K562 (cell line): ENCODE results near the gene SULT6B1. TPM values are rescaled to one million over a fixed set of nuclear protein-coding genes. Genes with fewer than 3 reads are reported as not detected.
A peak's percentile ranks its signal among the peaks of the same experiment; 100 is the strongest.

ENCODE experiments used
- BMI1 ChIP-seq: fragments of 150-350 bp; IDR thresholded peaks from 2 replicates; pipeline ENCODE4 v1.6.1; 2014; ENCODE audit warnings: low read length
- CHCHD3 ChIP-seq: fragments of 250-450 bp; sonication (Bioruptor Pico); IDR thresholded peaks from 2 replicates; pipeline ENCODE4 v2.1.2; 2022; ENCODE audit warnings: mild to moderate bottlenecking
- CREB3L1 ChIP-seq: fragments of 450-650 bp; IDR thresholded peaks from 2 replicates; pipeline ENCODE4 v1.6.1; 2014; ENCODE audit warnings: low read depth, mild to moderate bottlenecking, moderate library complexity, borderline replicate concordance
- DACH1 ChIP-seq: fragments of 450-650 bp; IDR thresholded peaks from 2 replicates; pipeline ENCODE4 v1.6.1; 2018; ENCODE audit not compliant: partially characterized antibody
- DPF2 ChIP-seq: fragments of 450-650 bp; IDR thresholded peaks from 2 replicates; pipeline ENCODE4 v1.6.1; 2016
- E2F5 ChIP-seq: sonication (generic); formaldehyde crosslinking; IDR thresholded peaks from 2 replicates; pipeline ENCODE4 v1.8.0; 2022; ENCODE audit warnings: mild to moderate bottlenecking, missing genetic modification reagents
- E4F1 ChIP-seq: fragments of 250-450 bp; sonication (Bioruptor Pico); IDR thresholded peaks from 2 replicates; pipeline ENCODE4 v1.5.0; 2021; ENCODE audit warnings: mild to moderate bottlenecking, borderline replicate concordance
- EHMT2 ChIP-seq: fragments of 450-650 bp; IDR thresholded peaks from 2 replicates; pipeline ENCODE4 v1.6.1; 2018; ENCODE audit warnings: antibody characterized with exemption
- ETS2 ChIP-seq: IDR thresholded peaks from 2 replicates; pipeline ENCODE4 v1.6.1; 2016; ENCODE audit warnings: borderline replicate concordance, missing genetic modification characterization, mild to moderate bottlenecking, moderate library complexity, missing compliant biosample characterization; ENCODE audit not compliant: poor library complexity, severe bottlenecking
- FOXK1 ChIP-seq: sonication (generic); formaldehyde crosslinking; IDR thresholded peaks from 2 replicates; pipeline ENCODE4 v1.8.0; 2022; ENCODE audit warnings: missing genetic modification reagents, mild to moderate bottlenecking, borderline replicate concordance
- FOXM1 ChIP-seq, 2 experiments: fragments of 450-650 bp in 1 of 2; sonication (generic) in 1 of 2; formaldehyde crosslinking in 1 of 2; IDR thresholded peaks; 2 replicates each; pipeline versions ENCODE4 v1.6.1 to v1.9.0; 2017 to 2022; ENCODE audit warnings: low read depth in 2 of 2, mild to moderate bottlenecking in 2 of 2, missing genetic modification reagents in 1 of 2, moderate library complexity in 1 of 2
- KDM2B ChIP-seq: fragments of 250-450 bp; sonication (Bioruptor Pico); IDR thresholded peaks from 2 replicates; pipeline ENCODE4 v1.8.0; 2021; ENCODE audit warnings: mild to moderate bottlenecking, moderate library complexity
- MBD2 ChIP-seq: sonication (generic); IDR thresholded peaks from 2 replicates; pipeline ENCODE4 v1.6.1; 2016; ENCODE audit warnings: low read depth, borderline replicate concordance
- MXI1 ChIP-seq: IDR thresholded peaks from 2 replicates; pipeline ENCODE4 v1.6.1; 2011; ENCODE audit warnings: low read depth, mild to moderate bottlenecking, improper control_type of control experiment, low read length
- NFE2 ChIP-seq: IDR thresholded peaks from 2 replicates; pipeline ENCODE4 v1.6.1; 2014; ENCODE audit warnings: antibody characterized with exemption, low read depth
- OTX1 ChIP-seq: fragments of 450-650 bp; formaldehyde crosslinking; IDR thresholded peaks from 2 replicates; pipeline ENCODE4 v1.4.0; 2022; ENCODE audit warnings: mild to moderate bottlenecking
- SIN3A ChIP-seq, 2 experiments: fragments of 150-350 bp in 1 of 2; IDR thresholded peaks; 2 replicates each; pipeline ENCODE4 v1.6.1; 2011 to 2016; ENCODE audit warnings: borderline replicate concordance in 2 of 2, low read depth in 2 of 2, low read length in 2 of 2, mild to moderate bottlenecking in 2 of 2, moderate library complexity in 2 of 2; ENCODE audit not compliant: control insufficient read depth in 1 of 2
- SNRNP70 ChIP-seq: fragments of 200-400 bp; formaldehyde crosslinking; optimal IDR thresholded peaks from 2 replicates; pipeline ENCODE3; 2017; ENCODE audit warnings: low read depth, low read length
- TBP ChIP-seq: optimal IDR thresholded peaks from 2 replicates; pipeline ENCODE3; 2011; ENCODE audit warnings: low read depth, low read length, improper control_type of control experiment
- TEAD2 ChIP-seq: fragments of 450-650 bp; IDR thresholded peaks from 2 replicates; pipeline ENCODE4 v1.6.1; 2016; ENCODE audit warnings: missing genetic modification characterization, control low read depth, missing compliant biosample characterization
- ZNF395 ChIP-seq: fragments of 200-800 bp; sonication (Bioruptor generic); IDR thresholded peaks from 2 replicates; pipeline ENCODE4 v1.6.1; 2017; ENCODE audit warnings: missing genetic modification characterization, missing compliant biosample characterization
- ZSCAN32 ChIP-seq: fragments of 450-650 bp; formaldehyde crosslinking; IDR thresholded peaks from 2 replicates; pipeline ENCODE4 v1.4.0; 2020; ENCODE audit warnings: mild to moderate bottlenecking, moderate library complexity
- polyA plus RNA-seq, 8 experiments: library from polyadenylated mRNA; depleted of rRNA in 4 of 8; stranded (reverse) in 5 of 8; unstranded in 3 of 8; fragments of >200 nt; fragmentation: Nextera tagmentation in 2 of 8; fragmentation: Illumina TruSeq in 1 of 8; extraction: Ambion mirVana in 2 of 8; extraction: Trizol in 1 of 8; gene quantifications; 2 replicates each; pipeline versions ENCODE4 v1.2.1 to v1.2.3, GENCODE V29; 2011 to 2014; ENCODE audit warnings: inconsistent platforms in 1 of 8, missing spikeins in 1 of 8
- total RNA-seq, 7 experiments: library from RNA; depleted of rRNA in 6 of 7; stranded (reverse); fragments of >200 nt in 6 of 7; fragmentation: Illumina TruSeq in 2 of 7; extraction: Trizol in 2 of 7; gene quantifications; 2 replicates each; pipeline versions ENCODE4 v1.2.1 to v1.2.3, GENCODE V29; 2011 to 2021; ENCODE audit warnings: low replicate concordance in 1 of 7

The SULT6B1 gene
- total and polyA plus RNA-seq, 9 of the 15 experiments (the other 6 are each of a cell fraction or from before 2014, with no cell fraction given), result not detected

GRCh38 chr2:37231241-37232130 is 43.0 kb upstream of the SULT6B1 start, which contains the start of the genes CEBPZ and NDUFAF7 (continued):
- TF ChIP-seq NFE2 (no peak), EHMT2 (peak; percentile 67; the same call in 1 of the 2 replicates), ZNF395 (CRISPR knock-in tag) (0 out of 2 replicates have a peak, but pooled peaks have one; percentile 45), MXI1 (peak; percentile 86), BMI1 (no peak), TEAD2 (tag) (no peak), E4F1 (CRISPR knock-in tag) (no peak), TBP (peak; percentile 87), KDM2B (no peak), FOXK1 (CRISPR knock-in tag) (peak; percentile 46; the same call in 1 of the 2 replicates), CREB3L1 (no peak), MBD2 (peak; percentile 30; the same call in 1 of the 2 replicates), SIN3A (IDR thresholded peaks at IDR 0.05; ENCODE audit: borderline replicate concordance in 2 of 2, control insufficient read depth in 1 of 2, low read depth in 2 of 2, low read length in 2 of 2) (peak; percentile 82 to 90), OTX1 (CRISPR knock-in tag) (no peak), DPF2 (no peak), ZSCAN32 (CRISPR knock-in tag) (no peak), DACH1 (no peak), ETS2 (tag) (no peak), FOXM1 (IDR thresholded peaks at IDR 0.05; ENCODE audit: low read depth) (no peak), FOXM1 (CRISPR knock-in tag; IDR thresholded peaks at IDR 0.05; ENCODE audit: low read depth) (no peak; the same call in 1 of the 2 replicates), CHCHD3 (no peak), E2F5 (CRISPR knock-in tag) (peak; percentile 77; the same call in 1 of the 2 replicates), SNRNP70 (no peak)
